Ramos (cell line): Measurements from ENCODE around the gene MILR1.

Experiments
- in situ Hi-C: fragments of 300-500 bp; cut with MboI; formaldehyde crosslinking; loops from one replicate; pipeline ENCODE4 v1.14.3; 2022; ENCODE audit warnings: low sequenced_read_pairs; ENCODE audit not compliant: unreplicated experiment

MILR1 gene

GRCh38 chr17:64499805-64500486 lies 51.0 kb downstream of the MILR1 start:
- in situ Hi-C loops, result no loop called here

GRCh38 chr17:64500487-64500859 lies 51.6 kb downstream of the MILR1 start:
- in situ Hi-C loops, result no loop called here

GRCh38 chr17:64500862-64501765 lies 52.2 kb downstream of the MILR1 start:
- in situ Hi-C loops, result no loop called here

- in situ Hi-C loops, result no loop called here
These were observed 53.1 kb downstream of the MILR1 start for GRCh38 chr17:64502021-64502420.

- in situ Hi-C loops, result no loop called here
These were observed 53.9 kb downstream of the MILR1 start for GRCh38 chr17:64502809-64503208.

- in situ Hi-C loops, result no loop called here
These were observed 54.4 kb downstream of the MILR1 start for GRCh38 chr17:64503341-64503740.

GRCh38 chr17:64503821-64504768 lies 55.2 kb downstream of the MILR1 start:
- in situ Hi-C loops, result no loop called here

GRCh38 chr17:64504769-64505339 lies 55.9 kb downstream of the MILR1 start:
- in situ Hi-C loops, result no loop called here

- in situ Hi-C loops, result no loop called here
These were observed 56.7 kb downstream of the MILR1 start for GRCh38 chr17:64505340-64506200.

- in situ Hi-C loops, result no loop called here
These were observed 57.3 kb downstream of the MILR1 start, which contains the start of gene DDX5 for GRCh38 chr17:64506201-64506575. Gene DDX5 (minus strand): TSS chr17:64506289. CDS start chr17:64506119, 170 bp downstream.

GRCh38 chr17:64506576-64507412 lies 57.9 kb downstream of the MILR1 start, which contains the start of gene CEP95:
Gene CEP95 (plus strand): TSS chr17:64506977. CDS start chr17:64507098, 121 bp downstream.
- in situ Hi-C loops, result no loop called here

- in situ Hi-C loops, result no loop called here
These were observed 58.5 kb downstream of the MILR1 start for GRCh38 chr17:64507413-64507782.

- in situ Hi-C loops, result no loop called here
These were observed 59.8 kb downstream of the MILR1 start for GRCh38 chr17:64508683-64509082.

- in situ Hi-C loops, result no loop called here
These were observed 60.3 kb downstream of the MILR1 start for GRCh38 chr17:64509179-64509578.

GRCh38 chr17:64515419-64515818 lies 66.5 kb downstream of the MILR1 start:
- in situ Hi-C loops, result no loop called here

- in situ Hi-C loops, result no loop called here
These were observed 66.9 kb downstream of the MILR1 start for GRCh38 chr17:64515829-64516228.
